ENCODE results near the gene SRRT.

- TF ChIP-seq POLR2A (IDR thresholded peaks at IDR 0.05; ENCODE audit: low read length): peak; percentile 93
- no peak for TF ChIP-seq GATA1 (IDR thresholded peaks at IDR 0.05; ENCODE audit: low read depth, low read length)
Observed at GRCh38 chr7:100893910-100894721, 19.2 kb downstream of the SRRT start.

Data from erythroblast (primary cell).